Measurements from ENCODE around the gene PRKCH.

GRCh38 chr14:61474015-61474414 is 152.6 kb downstream of the PRKCH start:
- TF ChIP-seq ZNF8 (CRISPR knock-in tag; IDR thresholded peaks at IDR 0.05) (no peak), TOX (CRISPR knock-in tag; IDR thresholded peaks at IDR 0.05; ENCODE audit: borderline replicate concordance) (no peak)

Data from SK-N-SH treated with all-trans-retinoic acid at 6 μM for 48 hours (cell line).